HepG2 (cell line): ENCODE results near the gene KLHDC2. TPM values are rescaled to one million over a fixed set of nuclear protein-coding genes. Genes with fewer than 3 reads are reported as not detected.
A peak's percentile ranks its signal among the peaks of the same experiment; 100 is the strongest.

Experiments used
- ATAC-seq: fragments of 200-7000 bp; cut with Tn5 transposase; 3 replicates; pipeline ENCODE4 v1.9.1; 2020; ENCODE audit warnings: mild to moderate bottlenecking, moderate library complexity
- BruUV-seq: library from RNA; stranded (reverse); fragments of 400-500 nt; replicated peaks from 2 replicates; lab custom pipeline; 2021; lab: Mats Ljungman, UMichigan
- CTCF ChIA-PET: fragments of 300-600 bp; formaldehyde crosslinking; extraction: SDS; loops from one replicate; lab custom pipeline; 2021; ENCODE audit warnings: low total read pairs, inconsistent platforms, low intra/inter-chr PET ratio; lab: Yijun Ruan, JAX
- POLR2A ChIA-PET: fragments of 350-600 bp; sonication (Branson Sonifier 250); formaldehyde crosslinking; loops from one replicate; lab custom pipeline; 2020; ENCODE audit warnings: antibody characterized with exemption, inconsistent platforms; lab: Yijun Ruan, JAX
- DNase-seq: peaks from one replicate; pipeline ENCODE4 v3.0.0-alpha.2; 2015; ENCODE audit warnings: low spot score
- FAIRE-seq: peaks from 3 replicates; lab custom pipeline; 2011; peaks lifted over from hg19 to GRCh38; lab: Jason Lieb, UNC
- H2AFZ ChIP-seq: one replicate; pipeline ENCODE4 v1.6.1; 2011; ENCODE audit warnings: low read length, inconsistent platforms
- H3K27ac ChIP-seq: fragments of 300-600 bp; 3 replicates; pipeline ENCODE4 v1.8.0; 2011; ENCODE audit warnings: mixed run types, mild to moderate bottlenecking, mixed read lengths, low read length, inconsistent platforms; ENCODE audit not compliant: insufficient read depth; ENCODE audit errors: extremely low read length
- H3K27me3 ChIP-seq, 2 experiments: fragments of 200-600 bp in 1 of 2; 2 replicates in 1 of 2; 3 replicates in 1 of 2; pipeline versions ENCODE4 v1.6.0 to v1.8.0; 2011; ENCODE audit warnings: low read length in 2 of 2, mild to moderate bottlenecking in 2 of 2, moderate library complexity in 2 of 2, inconsistent platforms in 1 of 2; ENCODE audit not compliant: insufficient read depth in 2 of 2, control insufficient read depth in 1 of 2
- H3K36me3 ChIP-seq, 2 experiments: fragments of 200-600 bp in 1 of 2; replicated peaks in 1 of 2; 2 replicates in 1 of 2; 3 replicates in 1 of 2; pipeline versions ENCODE4 v1.5.1 to v1.8.0; 2011; ENCODE audit warnings: low read length in 2 of 2, inconsistent platforms in 1 of 2; ENCODE audit not compliant: insufficient read depth in 2 of 2, control insufficient read depth in 1 of 2
- H3K4me1 ChIP-seq: 2 replicates; pipeline ENCODE4 v1.5.1; 2012; ENCODE audit warnings: low read length, inconsistent platforms; ENCODE audit not compliant: insufficient read depth
- H3K4me2 ChIP-seq: 2 replicates; pipeline ENCODE4 v1.6.0; 2011; ENCODE audit warnings: low read depth, low read length, inconsistent platforms
- H3K4me3 ChIP-seq, 3 experiments: fragments of 200-600 bp in 1 of 3; sonication (generic), shearing (Covaris generic) in 1 of 3; replicated peaks in 1 of 3; 2 replicates each; pipeline ENCODE4 v1.5.1; 2011 to 2016; ENCODE audit warnings: low read length in 3 of 3, inconsistent platforms in 2 of 3, low read depth in 2 of 3, mild to moderate bottlenecking in 2 of 3, control low read depth in 1 of 3, mixed read lengths in 1 of 3; ENCODE audit not compliant: insufficient read depth in 1 of 3
- H3K79me2 ChIP-seq: one replicate; pipeline ENCODE4 v1.6.1; 2011; ENCODE audit warnings: low read length, inconsistent platforms; ENCODE audit not compliant: insufficient read depth
- H3K9ac ChIP-seq: 2 replicates; pipeline ENCODE4 v1.6.0; 2011; ENCODE audit warnings: mild to moderate bottlenecking, low read depth, low read length, inconsistent platforms; ENCODE audit not compliant: insufficient read depth
- H3K9me3 ChIP-seq: 2 replicates; pipeline ENCODE4 v1.5.1; 2012; ENCODE audit warnings: mild to moderate bottlenecking, low read length
- H4K20me1 ChIP-seq: 2 replicates; pipeline ENCODE4 v1.6.0; 2011; ENCODE audit warnings: inconsistent platforms, mild to moderate bottlenecking, low read length, moderate library complexity; ENCODE audit not compliant: insufficient read depth
- HNRNPUL1 ChIP-seq: fragments of 200-400 bp; formaldehyde crosslinking; IDR thresholded peaks from 2 replicates; pipeline ENCODE4 v1.6.1; 2017; ENCODE audit warnings: low read depth, mild to moderate bottlenecking, low read length, moderate library complexity
- IRF2 ChIP-seq: IDR thresholded peaks from 2 replicates; pipeline ENCODE4 v1.6.1; 2018; ENCODE audit warnings: missing genetic modification reagents, missing compliant biosample characterization
- KDM5B ChIP-seq: sonication (generic); formaldehyde crosslinking; IDR thresholded peaks from 2 replicates; pipeline ENCODE4 v1.4.0; 2020; ENCODE audit warnings: missing genetic modification reagents, mild to moderate bottlenecking, borderline replicate concordance
- NFE2L2 ChIP-seq: fragments of 150-350 bp; IDR thresholded peaks from 2 replicates; pipeline ENCODE4 v1.6.1; 2014; ENCODE audit warnings: low read length
- SCMH1 ChIP-seq: sonication (generic); formaldehyde crosslinking; IDR thresholded peaks from 2 replicates; pipeline ENCODE4 v1.9.0; 2021; ENCODE audit warnings: missing genetic modification reagents, mild to moderate bottlenecking, borderline replicate concordance
- THAP9 ChIP-seq: sonication (generic); formaldehyde crosslinking; IDR thresholded peaks from 2 replicates; pipeline ENCODE4; 2020; ENCODE audit warnings: missing genetic modification reagents, mild to moderate bottlenecking, borderline replicate concordance
- ZNF446 ChIP-seq: sonication (generic); formaldehyde crosslinking; IDR thresholded peaks from 2 replicates; pipeline ENCODE4 v1.5.0; 2020; ENCODE audit warnings: mild to moderate bottlenecking, missing genetic modification reagents
- ZNF550 ChIP-seq: sonication (generic); formaldehyde crosslinking; IDR thresholded peaks from 2 replicates; pipeline ENCODE4 v1.4.0; 2020; ENCODE audit warnings: mild to moderate bottlenecking, missing genetic modification reagents, borderline replicate concordance
- ZNF644 ChIP-seq: IDR thresholded peaks from 2 replicates; pipeline ENCODE4 v1.6.1; 2016; ENCODE audit warnings: low read depth
- WGBS: methylation state at CpG from one replicate; pipeline ENCODE4 v1.1.6; 2017; ENCODE audit warnings: low lambda C conversion rate; 5-methylcytosine and 5-hydroxymethylcytosine counted together
- in situ Hi-C: cut with HindIII; loops from 2 replicates; pipeline ENCODE4 v1.10.0; 2017; ENCODE audit warnings: low pct_unique_long_range_greater_than_20kb; ENCODE audit not compliant: extremely low pct_ligation_motif_present
- intact Hi-C: fragments of 100-400 bp; cut with micrococcal nuclease; formaldehyde crosslinking; loops from one replicate; pipeline ENCODE4 v1.10.0; 2022; ENCODE audit not compliant: unreplicated experiment
- polyA plus RNA-seq, 8 experiments: library from polyadenylated mRNA; depleted of rRNA in 3 of 8; stranded (reverse) in 7 of 8; unstranded in 1 of 8; fragments of >200 nt; fragmentation: Illumina TruSeq in 4 of 8; extraction: Trizol in 4 of 8; gene quantifications; 2 replicates each; pipeline versions ENCODE4 v1.2.1 to v1.2.3, GENCODE V29; 2011 to 2016; ENCODE audit warnings: low read depth in 4 of 8, missing spikeins in 1 of 8, mixed read lengths in 1 of 8; ENCODE audit not compliant: insufficient read depth in 1 of 8
- total RNA-seq, 5 experiments: library from RNA; depleted of rRNA; stranded (reverse); fragments of >200 nt; fragmentation: Illumina TruSeq; extraction: Trizol; gene quantifications; 2 replicates each; pipeline ENCODE4 v1.2.3, GENCODE V29; 2016; ENCODE audit warnings: low read depth in 1 of 5

Gene KLHDC2
- total and polyA plus RNA-seq, 2 of the 13 experiments (the other 11 are each of a cell fraction or from before 2014, with no cell fraction given) = 95.5 to 170 TPM

- BruUV-seq = no TSS peak
- H2AFZ ChIP-seq = no peak overlapping the region
- in situ Hi-C loops (no loop called here), intact Hi-C loops (no loop called here)
- no peak overlapping the region for H3K27ac ChIP-seq
- no peak overlapping the region for H3K9ac ChIP-seq
- ATAC-seq (no peak), FAIRE-seq (no peak), DNase-seq (no peak)
- ChIA-PET POLR2A (no interaction called here), CTCF (no interaction called here)
- H4K20me1 ChIP-seq = no peaks in the 10 kb centered on the region
- no peak overlapping the region for H3K4me3 ChIP-seq
- H3K27me3 ChIP-seq = no peaks in the 10 kb centered on the region
- no peaks in the 10 kb centered on the region for H3K9me3 ChIP-seq
- no peaks in the 10 kb centered on the region for H3K36me3 ChIP-seq
- no peaks in the 10 kb centered on the region for H3K79me2 ChIP-seq
- no peak overlapping the region for H3K4me2 ChIP-seq
- TF ChIP-seq NFE2L2 (peak; percentile 65), HNRNPUL1 (no peak)
- no peaks in the 10 kb centered on the region for H3K4me1 ChIP-seq
- WGBS = 20% methylated on average over 3 of the region's 3 CpGs
Measured at GRCh38 chr14:49755378-49755777, 12.6 kb upstream of the KLHDC2 start.

- intact Hi-C loops (loop anchor here (5.0 kb wide), 1 partner anchor 55 kb away; no protein-coding TSS in a partner anchor), in situ Hi-C loops (loop anchor here (10.0 kb wide), 1 partner anchor 67 kb away; the partner anchor contains the start of gene KLHDC1)
- peak; percentile 88 for ATAC-seq
- Histone ChIP-seq H4K20me1 (no peaks in the 10 kb centered on the region), H3K27me3 (no peaks in the 10 kb centered on the region), H2AFZ (peak overlapping the region; percentile 46), H3K4me1 (peaks cover 37% of the 10 kb centered on the region), H3K9ac (no peak overlapping the region; the same call in 1 of the 2 replicates), H3K36me3 (no peaks in the 10 kb centered on the region), H3K4me2 (peak overlapping the region; percentile 61), H3K79me2 (no peaks in the 10 kb centered on the region), H3K4me3 (peak overlapping the region in 1 of 3 experiments; percentile 37; a peak in 2 of 6 replicates), H3K9me3 (no peaks in the 10 kb centered on the region), H3K27ac (peak overlapping the region; percentile 19)
- peak; percentile 74 for DNase-seq
- peak; percentile 52 for FAIRE-seq
- BruUV-seq = no TSS peak
- 5% methylated on average over 6 of the region's 6 CpGs for WGBS
- POLR2A ChIA-PET = interaction anchor here (2.1 kb wide), 1 partner anchor 8 kb away, joined by 12 read pairs; no protein-coding TSS in a partner anchor
- CTCF ChIA-PET = no interaction called here
- TF ChIP-seq THAP9 (CRISPR knock-in tag) (no peak), ZNF550 (CRISPR knock-in tag) (no peak), KDM5B (CRISPR knock-in tag) (no peak), ZNF644 (0 out of 2 replicates have a peak, but pooled peaks have one; percentile 33), IRF2 (CRISPR knock-in tag) (no peak), SCMH1 (CRISPR knock-in tag) (no peak), ZNF446 (CRISPR knock-in tag) (no peak)
Measured at GRCh38 chr14:49761839-49762551, 6.0 kb upstream of the KLHDC2 start.
